ENCODE measurements around the gene PSPN.
"Not testable (repeated sequence)": the region's sequence is repeated elsewhere in the genome, so short reads cannot be mapped to it uniquely, and the experiment has no call there.

PSPN gene

GRCh38 chr19:6402837-6403608 is 27.3 kb upstream of the PSPN start:
- no peak for DNase-seq

DNA sequence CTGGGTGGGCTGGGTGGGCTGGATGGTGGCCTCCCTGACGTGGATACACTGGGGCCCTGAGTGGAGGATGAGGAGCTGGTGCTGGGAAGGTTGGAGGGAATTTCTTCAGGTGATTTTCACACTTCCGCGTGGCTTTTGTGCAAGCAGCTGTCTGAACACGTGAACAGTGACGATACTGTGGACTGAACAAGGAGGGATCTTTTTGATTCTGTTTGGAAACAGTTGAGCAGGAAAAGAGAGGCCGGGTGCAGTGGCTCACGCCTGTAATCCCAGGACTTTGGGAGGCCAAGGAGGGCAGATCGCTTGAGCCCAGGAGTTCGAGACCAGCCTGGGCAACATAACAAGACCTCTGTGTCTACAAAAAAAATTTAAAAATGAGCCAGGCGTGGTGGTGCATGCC is 26.3 kb upstream of the PSPN start:
- no peak for DNase-seq

GRCh38 chr19:6400062-6400944 is 24.6 kb upstream of the PSPN start:
- DNase-seq: not testable (repeated sequence)

DNA sequence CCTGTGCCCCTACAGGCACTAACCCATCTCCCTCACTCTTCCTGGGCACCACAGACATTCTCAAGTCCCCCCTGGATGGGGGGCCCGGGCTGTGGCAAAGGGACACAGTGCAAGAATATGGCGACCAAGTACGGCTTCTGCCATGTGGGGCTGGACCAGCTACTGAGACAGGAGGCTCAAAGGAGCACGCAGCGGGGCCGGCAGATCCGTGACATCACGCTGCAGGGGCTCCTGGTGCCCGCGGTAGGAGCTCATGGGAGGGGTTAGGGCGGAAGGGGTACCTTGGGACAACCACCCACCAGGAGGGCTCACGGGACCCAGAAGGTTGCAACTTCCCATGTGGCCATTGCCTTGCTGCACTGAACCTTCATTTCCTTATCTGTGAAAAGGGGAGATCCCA is 20.6 kb upstream of the PSPN start:
- no peak for DNase-seq

- DNase-seq: no peak
These were observed 19.1 kb upstream of the PSPN start for GRCh38 chr19:6394831-6395230.

- peak in 1 of 2 experiments; percentile 57 for DNase-seq
These were observed 18.3 kb upstream of the PSPN start for GRCh38 chr19:6393983-6394412.

GRCh38 chr19:6393074-6393982 is 17.6 kb upstream of the PSPN start, which contains the start of gene GTF2F1:
TSS of gene GTF2F1 (minus strand) at chr19:6393164. CDS start at chr19:6392995, 169 bp downstream.
- peak; percentile 85 to 92 for DNase-seq

GRCh38 chr19:6392221-6393073 is 16.7 kb upstream of the PSPN start:
- no peak for DNase-seq

GRCh38 chr19:6387372-6387771 is 11.6 kb upstream of the PSPN start:
- DNase-seq: no peak

DNA sequence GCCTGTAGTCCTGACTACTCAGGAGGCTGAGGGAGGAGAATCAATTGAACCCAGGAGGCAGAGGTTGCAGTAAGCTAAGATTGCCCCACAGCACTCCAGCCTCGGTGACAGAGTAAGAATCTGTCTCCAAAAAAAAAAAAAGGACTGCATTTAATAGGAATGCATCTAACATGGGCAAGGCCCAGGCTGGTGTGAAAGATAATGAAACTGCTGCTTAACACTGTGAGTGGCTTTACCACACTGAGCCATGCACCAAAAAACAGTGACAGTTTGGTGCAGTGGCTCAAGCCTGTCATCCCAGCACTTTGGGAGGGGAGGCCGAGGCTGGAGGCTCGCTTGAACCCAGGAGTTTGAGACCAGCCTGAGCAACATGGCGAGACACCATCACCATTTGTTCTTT is 8.6 kb upstream of the PSPN start:
- no peak for DNase-seq

- DNase-seq: no peak
These were observed 7.5 kb upstream of the PSPN start for GRCh38 chr19:6383188-6383587.

DNA sequence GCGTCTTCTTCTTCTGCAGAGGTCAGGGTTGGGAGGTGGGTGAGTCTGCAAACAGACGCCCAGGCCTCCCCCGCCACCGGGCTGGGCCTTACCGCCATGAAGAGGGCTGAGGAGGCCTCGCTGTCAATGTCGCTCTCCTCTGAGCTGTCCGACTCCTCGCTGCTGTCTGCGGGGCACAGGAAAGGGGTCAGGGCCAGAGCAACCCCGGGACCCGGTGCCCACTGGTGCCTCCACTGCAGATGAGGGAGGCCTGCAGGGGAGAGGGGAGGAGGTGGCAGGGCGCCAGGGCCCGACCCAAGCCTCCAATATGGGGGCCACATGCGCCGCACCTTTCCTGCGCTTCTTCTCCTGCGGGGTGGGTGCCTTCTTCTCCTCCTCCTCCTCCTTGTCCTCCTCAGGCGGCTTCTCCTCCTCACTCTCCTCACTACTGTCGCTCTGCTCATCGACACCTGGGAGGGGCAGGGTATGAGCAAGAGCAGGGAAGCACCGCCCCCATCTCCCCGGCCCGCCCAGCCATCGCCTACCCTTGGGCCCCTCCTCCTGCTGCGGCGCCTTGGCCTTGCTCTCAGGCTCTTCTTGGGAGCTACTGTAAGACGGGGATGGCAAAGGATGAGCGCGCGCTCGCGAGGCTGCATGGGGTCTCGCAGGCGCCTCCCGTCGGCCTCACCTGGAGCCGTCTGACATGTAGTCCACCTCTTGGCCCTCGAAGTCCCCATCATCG is 5.5 kb upstream of the PSPN start:
- no peak for DNase-seq

DNA sequence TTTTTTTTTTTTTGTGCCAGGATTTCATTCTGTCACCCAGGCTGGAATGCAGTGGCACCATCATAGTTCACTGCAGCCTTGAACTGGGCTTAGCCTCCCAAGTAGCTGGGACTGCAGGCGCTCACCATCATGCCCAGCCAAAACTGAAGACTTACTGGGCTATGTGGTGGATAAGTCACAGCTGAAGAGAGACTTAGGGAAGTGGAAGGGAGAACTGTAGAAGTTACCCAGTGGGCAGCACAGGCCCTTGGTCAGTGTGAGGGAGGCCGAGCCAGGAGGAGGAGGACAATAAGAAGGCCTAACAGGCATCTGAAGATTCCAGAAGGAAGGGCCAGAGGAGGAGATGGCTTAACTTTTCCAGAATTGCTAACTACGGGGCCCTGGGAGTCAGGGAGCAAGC is 4.0 kb upstream of the PSPN start:
- no peak for DNase-seq

DNA sequence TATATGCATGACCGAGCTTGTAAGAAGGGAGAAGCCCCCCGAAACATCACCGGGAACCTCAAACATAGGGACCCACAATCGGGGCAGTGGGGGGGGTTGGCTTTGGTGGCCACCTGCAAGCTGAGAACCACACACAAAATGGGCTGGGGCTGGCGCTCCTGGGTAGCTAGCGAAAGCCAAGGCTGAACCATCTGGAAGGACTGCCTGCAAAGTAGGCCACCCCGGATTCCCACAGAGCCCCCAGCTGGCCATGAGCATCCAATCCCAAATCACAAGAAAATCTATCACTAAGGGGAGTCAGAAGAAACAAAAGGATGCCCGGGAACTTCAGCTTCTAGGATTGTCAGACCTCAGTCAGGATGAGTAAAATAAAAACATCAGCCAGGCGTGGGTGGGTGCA is 2.8 kb upstream of the PSPN start:
- no peak for DNase-seq

- DNase-seq: no peak
These were observed 2.3 kb upstream of the PSPN start for GRCh38 chr19:6378041-6378440.

DNA sequence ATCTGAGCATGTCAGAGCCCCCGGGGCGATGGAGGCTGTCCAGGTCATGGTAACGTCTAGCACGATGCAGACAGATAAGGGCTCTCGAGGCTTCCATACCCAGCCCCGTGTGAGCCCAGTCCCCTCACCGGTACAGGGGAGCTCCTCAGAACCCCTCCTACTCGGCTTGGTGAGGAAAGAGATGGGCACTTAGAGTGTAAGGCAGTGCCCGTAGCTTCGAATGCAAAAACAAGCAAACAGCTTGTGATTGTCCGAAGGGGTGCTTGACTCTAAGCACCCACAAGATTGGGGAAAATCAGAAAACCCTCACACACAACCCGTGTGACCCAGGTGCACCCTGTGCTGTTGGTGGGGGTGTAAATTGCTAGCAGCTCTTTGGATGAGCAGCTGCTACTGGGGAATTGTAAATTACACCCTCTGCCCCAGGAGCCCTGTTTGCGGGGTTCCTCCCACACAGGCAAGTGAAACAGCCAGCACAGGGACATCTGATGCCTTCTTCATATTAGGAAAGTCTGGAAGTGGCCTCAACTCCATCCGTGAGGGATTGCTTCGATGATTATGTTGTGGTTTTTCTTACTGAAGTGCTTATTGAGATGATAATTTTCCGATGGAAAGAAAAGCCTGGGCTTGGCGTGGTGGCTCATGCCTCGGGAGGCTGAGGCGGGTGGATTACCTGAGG is 918 bp upstream of the PSPN start:
- DNase-seq: no peak

DNA sequence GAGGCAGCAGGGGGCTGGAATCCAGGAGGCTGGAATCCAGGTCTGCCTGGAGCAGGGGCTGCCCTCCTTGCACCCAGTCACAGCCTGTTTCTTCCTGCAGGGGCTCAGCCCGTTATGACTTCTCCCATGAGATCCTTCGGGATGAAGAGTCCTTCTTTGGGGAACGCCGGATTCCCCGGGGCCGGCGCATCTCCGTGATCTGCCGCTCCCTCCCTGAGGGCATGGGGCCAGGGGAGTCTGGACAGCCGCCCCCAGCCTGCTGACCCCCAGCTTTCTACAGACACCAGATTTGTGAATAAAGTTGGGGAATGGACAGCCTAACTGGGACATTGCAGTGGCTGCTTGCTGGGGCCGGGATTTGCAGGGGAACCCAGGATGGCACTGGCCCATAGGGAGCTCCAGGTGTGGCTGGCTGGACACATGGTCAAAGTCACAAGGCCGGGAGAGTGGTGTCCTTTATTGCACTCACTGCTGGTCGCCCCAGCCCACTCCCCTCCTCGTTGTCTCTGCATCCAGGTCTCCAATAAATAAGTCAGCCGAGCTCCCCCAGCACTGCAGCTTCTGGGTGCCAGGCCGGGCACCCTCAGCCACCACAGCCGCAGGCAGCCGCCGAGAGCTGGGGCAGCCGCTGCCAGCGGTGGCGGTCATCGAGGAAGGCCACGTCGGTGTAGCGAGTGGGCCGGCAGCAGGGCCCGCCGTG is 872 bp downstream of the PSPN start:
- no peak for DNase-seq

DNA sequence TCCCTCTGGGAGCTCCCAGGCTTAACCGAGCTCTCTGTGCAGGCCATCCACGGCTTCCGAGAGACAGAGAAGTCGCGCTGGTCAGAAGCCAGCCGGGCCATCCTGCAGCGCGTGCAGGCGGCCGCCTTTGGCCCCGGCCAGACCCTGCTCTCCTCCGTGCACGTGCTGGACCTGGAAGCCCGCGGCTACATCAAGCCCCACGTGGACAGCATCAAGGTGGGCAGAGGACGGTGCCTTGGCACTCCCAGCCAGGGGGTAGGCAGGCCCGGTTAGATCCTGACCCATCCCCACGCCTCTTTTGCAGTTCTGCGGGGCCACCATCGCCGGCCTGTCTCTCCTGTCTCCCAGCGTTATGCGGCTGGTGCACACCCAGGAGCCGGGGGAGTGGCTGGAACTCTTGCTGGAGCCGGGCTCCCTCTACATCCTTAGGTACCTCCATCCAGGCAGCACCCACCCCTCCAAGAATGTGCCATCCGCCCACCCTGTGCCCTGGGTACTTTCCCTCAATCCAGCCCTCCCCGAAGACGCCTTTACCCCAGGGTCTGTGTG is 1.5 kb downstream of the PSPN start:
- no peak for DNase-seq

- DNase-seq: no peak
These were observed 2.0 kb downstream of the PSPN start for GRCh38 chr19:6373813-6374108.
